ENCODE data around the gene DYRK3. TPM values are rescaled to one million over a fixed set of nuclear protein-coding genes. Genes with fewer than 3 reads are reported as not detected.

Gene DYRK3
- total and polyA plus RNA-seq, 10 of the 15 experiments (the other 5 are each of a cell fraction or from before 2014, with no cell fraction given) = 1.6 to 12.9 (median 10.3) TPM

- 26% methylated on average over 6 of the region's 6 CpGs for WGBS (ENCODE audit: insufficient coverage, insufficient replicate concordance, low lambda C conversion rate, missing lambda C conversion rate)
- SMC1A ChIA-PET (ENCODE audit: uncharacterized antibody, unreplicated experiment) = interaction anchor here (0.6 to 6.2 kb wide), 27 partner anchors 8 to 177 kb away, joined by 3 to 69 read pairs (median 4); partner anchors contain the start of genes DYRK3 and IL19
- BruUV-seq (replicated peaks) = no TSS peak
- TF ChIP-seq IKZF1 (conservative IDR thresholded peaks at IDR 0.05) = peak; percentile 78
- TF ChIP-seq CREM (IDR thresholded peaks at IDR 0.05; ENCODE audit: low read depth) = peak; percentile 31; the same call in 1 of the 2 replicates
- TF ChIP-seq ATF7 (IDR thresholded peaks at IDR 0.05; ENCODE audit: low read depth) = 0 out of 2 replicates have a peak, but pooled peaks have one; percentile 35
- TF ChIP-seq TCF12 (IDR thresholded peaks at IDR 0.05; ENCODE audit: low read depth, low read length) = 0 out of 2 replicates have a peak, but pooled peaks have one; percentile 11
- no peak for TF ChIP-seq CHD4 (IDR thresholded peaks at IDR 0.05)
- no peak for TF ChIP-seq TBL1XR1 (IDR thresholded peaks at IDR 0.05; ENCODE audit: low read depth, low read length)
- TF ChIP-seq YBX1 (IDR thresholded peaks at IDR 0.05) = no peak
- no peak for TF ChIP-seq MEF2A (IDR thresholded peaks at IDR 0.05; ENCODE audit: insufficient read depth, low read depth, low read length)
- TF ChIP-seq BHLHE40 (IDR thresholded peaks at IDR 0.05; ENCODE audit: borderline replicate concordance in 1 of 2, low read depth in 2 of 2, low read length in 1 of 2) = peak in 1 of 2 experiments; percentile 14; a peak in 1 of 4 replicates
- peak; percentile 70 for TF ChIP-seq PKNOX1 (IDR thresholded peaks at IDR 0.05)
- peak; percentile 82 for TF ChIP-seq DPF2 (IDR thresholded peaks at IDR 0.05)
- TF ChIP-seq NR2F1 (conservative IDR thresholded peaks at IDR 0.05) = peak; percentile 81
- TF ChIP-seq BMI1 (IDR thresholded peaks at IDR 0.05; ENCODE audit: borderline replicate concordance) = peak; percentile 38; the same call in 1 of the 2 replicates
- TF ChIP-seq ETV6 (conservative IDR thresholded peaks at IDR 0.05 in 1 of 2, IDR thresholded peaks at IDR 0.05 in 1 of 2; ENCODE audit: borderline replicate concordance in 1 of 2, low read depth in 1 of 2) = peak in 1 of 2 experiments; percentile 65; a peak in 1 of 4 replicates
- TF ChIP-seq ZNF217 (IDR thresholded peaks at IDR 0.05) = peak; percentile 15; the same call in 1 of the 2 replicates
- no peak for TF ChIP-seq SUPT20H (IDR thresholded peaks at IDR 0.05; ENCODE audit: borderline replicate concordance, control insufficient read depth, low read depth, low read length)
- no peak for TF ChIP-seq ZNF687 (IDR thresholded peaks at IDR 0.05)
- TF ChIP-seq EED (IDR thresholded peaks at IDR 0.05; ENCODE audit: low read depth) = no peak
- peak; percentile 74 for TF ChIP-seq IRF4 (IDR thresholded peaks at IDR 0.05; ENCODE audit: low read depth, low read length)
Observed at GRCh38 chr1:206672844-206673758, 37.8 kb downstream of the DYRK3 start.

More at GRCh38 chr1:206672844-206673758, 37.8 kb downstream of the DYRK3 start:
- RAD21 ChIA-PET (ENCODE audit: unreplicated experiment) = interaction anchor here (0.9 to 4.3 kb wide), 18 partner anchors 9 to 308 kb away, joined by 3 to 33 read pairs (median 4); partner anchors contain the start of genes DYRK3, IL19 and MAPKAPK2
- Histone ChIP-seq H3K27ac (ENCODE audit: control insufficient read depth, insufficient read depth) (0 out of 2 replicates have a peak overlapping the region, but pooled peaks have one; percentile 7), H4K20me1 (ENCODE audit: control insufficient read depth, insufficient read depth) (no peaks in the 10 kb centered on the region), H3K4me2 (ENCODE audit: control insufficient read depth, insufficient read depth) (peak overlapping the region; percentile 49), H3K27me3 (replicated peaks in 1 of 2; ENCODE audit: control insufficient read depth in 2 of 2, insufficient read depth in 2 of 2, low read length in 1 of 2) (no peaks in the 10 kb centered on the region), H2AFZ (ENCODE audit: control insufficient read depth, low read depth, low read length) (no peak overlapping the region), H3K4me1 (ENCODE audit: control insufficient read depth, insufficient read depth, low read length) (peaks cover 39% of the 10 kb centered on the region), H3K4me3 (no peak overlapping the region), H3K79me2 (ENCODE audit: control insufficient read depth, insufficient read depth, low read length) (no peaks in the 10 kb centered on the region), H3K9me3 (replicated peaks; ENCODE audit: control insufficient read depth, insufficient read depth, low read length) (no peaks in the 10 kb centered on the region), H3K9ac (ENCODE audit: control insufficient read depth, insufficient read depth, low read length) (no peak overlapping the region), H3K36me3 (ENCODE audit: control insufficient read depth in 2 of 2, insufficient read depth in 2 of 2, low read length in 1 of 2) (no peaks in the 10 kb centered on the region)
- no peak for DNase-seq (ENCODE audit: low read depth, low spot score)
- peak; percentile 83 for ATAC-seq
- in situ Hi-C loops (cut with MboI) (no loop called here), intact Hi-C loops (cut with micrococcal nuclease; ENCODE audit: unreplicated experiment) (no loop called here)
- FAIRE-seq = no peak
- CTCF ChIA-PET = interaction anchor here (0.7 to 10.8 kb wide), 22 partner anchors 9 to 323 kb away, joined by 3 to 95 read pairs (median 3); partner anchors contain the start of genes DYRK3 and EIF2D
- POLR2A ChIA-PET = interaction anchor here (0.5 to 3.2 kb wide), 14 partner anchors 10 to 313 kb away, joined by 3 to 14 read pairs (median 3); partner anchors contain the start of gene EIF2D
